ENCODE results near the gene EPHB1. TPM values are rescaled to one million over a fixed set of nuclear protein-coding genes. Genes with fewer than 3 reads are reported as not detected.

Gene EPHB1
- total RNA-seq, 3 donors from 2014 or later: 1.8 to 5.9 (median 3.4) TPM

DNA sequence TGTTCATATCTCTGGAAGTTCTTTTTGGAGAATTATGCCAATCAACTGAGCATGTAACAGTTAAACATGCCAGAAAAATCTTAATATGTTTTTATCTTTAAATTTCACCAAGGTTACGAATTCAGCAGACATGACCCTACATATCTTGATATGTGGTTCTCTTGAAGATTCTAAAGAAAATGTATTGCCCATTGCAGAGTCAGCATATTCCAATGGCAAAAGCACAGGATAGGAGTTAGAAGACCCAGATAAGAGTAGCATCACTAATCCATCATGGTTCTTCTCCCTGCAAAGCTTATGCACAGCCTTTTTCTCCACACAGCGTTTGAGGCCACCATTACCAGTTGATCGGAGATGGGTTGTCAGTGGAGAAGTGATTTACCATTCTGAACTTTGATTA is 402.8 kb downstream of the EPHB1 start:
- intact Hi-C loops (cut with DNase I; ENCODE audit: low total_unique reads): no loop called here
- H3K4me3 ChIP-seq: no peak overlapping the region
- TF ChIP-seq POLR2AphosphoS5 (IDR thresholded peaks at IDR 0.05): no peak
- TF ChIP-seq, protein P1, sequence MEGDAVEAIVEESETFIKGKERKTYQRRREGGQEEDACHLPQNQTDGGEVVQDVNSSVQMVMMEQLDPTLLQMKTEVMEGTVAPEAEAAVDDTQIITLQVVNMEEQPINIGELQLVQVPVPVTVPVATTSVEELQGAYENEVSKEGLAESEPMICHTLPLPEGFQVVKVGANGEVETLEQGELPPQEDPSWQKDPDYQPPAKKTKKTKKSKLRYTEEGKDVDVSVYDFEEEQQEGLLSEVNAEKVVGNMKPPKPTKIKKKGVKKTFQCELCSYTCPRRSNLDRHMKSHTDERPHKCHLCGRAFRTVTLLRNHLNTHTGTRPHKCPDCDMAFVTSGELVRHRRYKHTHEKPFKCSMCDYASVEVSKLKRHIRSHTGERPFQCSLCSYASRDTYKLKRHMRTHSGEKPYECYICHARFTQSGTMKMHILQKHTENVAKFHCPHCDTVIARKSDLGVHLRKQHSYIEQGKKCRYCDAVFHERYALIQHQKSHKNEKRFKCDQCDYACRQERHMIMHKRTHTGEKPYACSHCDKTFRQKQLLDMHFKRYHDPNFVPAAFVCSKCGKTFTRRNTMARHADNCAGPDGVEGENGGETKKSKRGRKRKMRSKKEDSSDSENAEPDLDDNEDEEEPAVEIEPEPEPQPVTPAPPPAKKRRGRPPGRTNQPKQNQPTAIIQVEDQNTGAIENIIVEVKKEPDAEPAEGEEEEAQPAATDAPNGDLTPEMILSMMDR (IDR thresholded peaks at IDR 0.05): no peak
- no peak for TF ChIP-seq POLR2A (IDR thresholded peaks at IDR 0.05)
- H3K27me3 ChIP-seq: no peaks in the 10 kb centered on the region
- no peaks in the 10 kb centered on the region for H3K9me3 ChIP-seq
- H3K27ac ChIP-seq: no peak overlapping the region
- H3K4me1 ChIP-seq: no peaks in the 10 kb centered on the region
- no peak for DNase-seq (ENCODE audit: low spot score in 2 of 2)
- no peaks in the 10 kb centered on the region for H3K36me3 ChIP-seq

DNA sequence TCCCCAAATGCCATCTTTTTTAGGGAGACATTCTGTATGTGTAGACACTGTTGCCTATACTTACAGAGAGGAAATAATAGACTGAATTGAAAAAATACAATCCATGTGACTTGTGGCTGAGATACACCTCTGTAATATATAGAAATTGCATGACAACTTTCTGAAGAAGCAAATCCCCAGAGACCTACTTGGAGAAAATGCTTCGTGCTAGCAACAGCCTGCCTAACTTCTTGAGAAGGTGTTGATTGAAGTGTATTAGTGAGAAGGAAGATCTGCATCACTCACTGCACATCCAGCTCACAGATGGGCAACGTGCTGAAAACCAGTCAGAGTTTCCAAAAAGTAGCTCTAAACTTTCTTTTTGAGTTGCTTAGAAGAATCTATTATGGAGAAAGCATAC is 404.1 kb downstream of the EPHB1 start:
- no peak for TF ChIP-seq POLR2AphosphoS5 (IDR thresholded peaks at IDR 0.05)
- TF ChIP-seq, protein P1 (IDR thresholded peaks at IDR 0.05): no peak
- TF ChIP-seq POLR2A (IDR thresholded peaks at IDR 0.05): no peak

DNA sequence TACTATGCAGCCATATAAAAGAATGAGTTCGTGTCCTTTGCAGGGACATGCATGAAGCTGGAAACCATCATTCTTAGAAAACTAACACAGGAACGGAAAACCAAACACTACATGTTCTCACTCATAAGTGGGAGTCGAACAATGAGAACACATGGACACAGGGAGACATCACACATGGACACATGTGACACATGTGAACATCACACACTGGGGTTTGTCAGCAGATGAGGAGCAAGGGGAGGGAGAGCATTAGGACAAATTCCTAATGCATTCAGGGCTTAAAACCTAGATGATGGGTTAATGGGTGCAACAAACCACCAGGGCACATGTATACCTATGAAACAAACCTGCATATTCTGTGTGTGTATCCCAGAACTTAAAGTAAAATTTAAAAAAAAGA is 408.0 kb downstream of the EPHB1 start:
- no peak overlapping the region for H3K4me3 ChIP-seq
- no peaks in the 10 kb centered on the region for H3K36me3 ChIP-seq
- H3K4me1 ChIP-seq: no peaks in the 10 kb centered on the region
- intact Hi-C loops (cut with DNase I; ENCODE audit: low total_unique reads): no loop called here
- no peak overlapping the region for H3K27ac ChIP-seq
- TF ChIP-seq POLR2AphosphoS5 (IDR thresholded peaks at IDR 0.05) (no peak), POLR2A (IDR thresholded peaks at IDR 0.05) (no peak)
- TF ChIP-seq, protein P1 (IDR thresholded peaks at IDR 0.05): no peak
- no peak for DNase-seq (ENCODE audit: low spot score in 2 of 2)
- H3K27me3 ChIP-seq: no peaks in the 10 kb centered on the region
- no peaks in the 10 kb centered on the region for H3K9me3 ChIP-seq

More for the DNA sequence above, 404.1 kb downstream of the EPHB1 start:
- no peaks in the 10 kb centered on the region for H3K4me1 ChIP-seq
- no peak overlapping the region for H3K4me3 ChIP-seq
- no peak overlapping the region for H3K27ac ChIP-seq
- intact Hi-C loops (cut with DNase I; ENCODE audit: low total_unique reads): no loop called here
- H3K9me3 ChIP-seq: no peaks in the 10 kb centered on the region
- no peaks in the 10 kb centered on the region for H3K36me3 ChIP-seq
- no peaks in the 10 kb centered on the region for H3K27me3 ChIP-seq
- no peak for DNase-seq (ENCODE audit: low spot score in 2 of 2)

DNA sequence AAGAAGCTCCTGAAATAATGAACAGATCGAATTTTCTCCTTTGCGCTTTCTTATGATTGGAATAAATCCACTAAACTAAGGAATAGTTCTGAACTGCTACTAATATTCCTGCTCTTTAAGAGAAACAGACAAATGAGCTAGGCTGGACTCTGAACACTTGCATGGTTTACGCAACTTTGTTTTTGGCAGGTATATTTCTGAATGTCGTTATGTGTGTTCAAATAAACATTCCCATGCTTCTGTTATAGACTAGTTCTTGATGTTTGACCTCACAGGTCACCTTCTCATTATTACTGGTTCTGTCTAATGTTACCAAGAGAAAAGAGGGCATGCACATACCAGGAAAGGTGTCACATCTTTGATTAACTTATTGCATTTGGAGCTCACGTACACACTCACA is 418.2 kb downstream of the EPHB1 start:
- Histone ChIP-seq H3K27me3 (no peaks in the 10 kb centered on the region), H3K4me3 (no peak overlapping the region), H3K9me3 (no peaks in the 10 kb centered on the region), H3K27ac (no peak overlapping the region), H3K4me1 (no peaks in the 10 kb centered on the region), H3K36me3 (no peaks in the 10 kb centered on the region)
- DNase-seq (ENCODE audit: low spot score in 2 of 2): no peak
- intact Hi-C loops (cut with DNase I; ENCODE audit: low total_unique reads): no loop called here
- TF ChIP-seq POLR2A (IDR thresholded peaks at IDR 0.05) (no peak), POLR2AphosphoS5 (IDR thresholded peaks at IDR 0.05) (no peak)
- TF ChIP-seq, protein P1 (IDR thresholded peaks at IDR 0.05): no peak

DNA sequence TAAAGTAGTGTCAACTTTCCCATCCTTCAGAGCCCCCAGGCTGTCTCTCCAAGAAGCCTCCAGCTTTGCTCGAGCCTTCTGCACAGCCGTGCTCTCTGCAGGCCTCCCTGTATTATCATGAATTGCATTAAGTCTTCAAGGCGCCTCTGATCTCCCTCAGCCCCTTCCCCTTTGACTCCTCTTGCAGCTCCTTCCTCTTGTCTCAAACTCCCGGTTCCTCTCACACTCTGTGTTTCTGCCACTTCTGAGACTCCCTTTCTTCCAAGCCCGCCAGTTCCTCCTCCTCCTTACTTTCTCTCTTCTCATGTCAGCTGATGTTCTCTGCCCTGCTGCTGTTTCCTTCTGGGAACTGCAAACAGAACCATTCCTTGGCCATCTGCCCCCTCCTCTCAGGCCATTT is 418.8 kb downstream of the EPHB1 start:
- DNase-seq (ENCODE audit: low spot score in 2 of 2): no peak
- Histone ChIP-seq H3K36me3 (no peaks in the 10 kb centered on the region), H3K27me3 (no peaks in the 10 kb centered on the region), H3K4me3 (no peak overlapping the region), H3K4me1 (no peaks in the 10 kb centered on the region), H3K9me3 (no peaks in the 10 kb centered on the region), H3K27ac (no peak overlapping the region)
- TF ChIP-seq POLR2AphosphoS5 (IDR thresholded peaks at IDR 0.05): no peak
- TF ChIP-seq POLR2A (IDR thresholded peaks at IDR 0.05): no peak
- TF ChIP-seq, protein P1 (IDR thresholded peaks at IDR 0.05): no peak
- intact Hi-C loops (cut with DNase I; ENCODE audit: low total_unique reads): no loop called here
